ENCODE results near the gene FN3K. TPM values are rescaled to one million over a fixed set of nuclear protein-coding genes. Genes with fewer than 3 reads are reported as not detected.

The FN3K gene
- total and polyA plus RNA-seq, 2 of the 4 experiments (the other 2 are of a cell fraction): 0.90 to 2.9 TPM

- Histone ChIP-seq H3K27ac (ENCODE audit: insufficient read depth, low read length) (no peak overlapping the region), H2BK15ac (ENCODE audit: low read depth, low read length) (no peak overlapping the region), H2AK5ac (ENCODE audit: low read depth, low read length) (no peak overlapping the region), H3K18ac (ENCODE audit: low read depth, low read length) (no peak overlapping the region), H2BK5ac (ENCODE audit: low read depth, low read length, poor library complexity, severe bottlenecking) (no peak overlapping the region), H2BK20ac (ENCODE audit: low read depth, low read length) (no peak overlapping the region), H3K23ac (ENCODE audit: low read depth, low read length) (no peak overlapping the region), H2BK120ac (ENCODE audit: low read depth, low read length) (no peak overlapping the region), H3K36me3 (ENCODE audit: control insufficient read depth, insufficient read depth, low read length) (peaks cover 8% of the 10 kb centered on the region), H4K20me1 (ENCODE audit: insufficient read depth, low read length) (peaks cover 7% of the 10 kb centered on the region), H2AFZ (replicated peaks; ENCODE audit: low read length, poor library complexity) (no peak overlapping the region), H3K9me1 (ENCODE audit: insufficient read depth, low read length) (no peaks in the 10 kb centered on the region), H3K4me3 (ENCODE audit: insufficient read depth, low read depth, low read length) (no peak overlapping the region), H3K4me2 (ENCODE audit: low read depth, low read length) (no peak overlapping the region), H3K4me1 (ENCODE audit: control insufficient read depth, insufficient read depth, low read length) (no peaks in the 10 kb centered on the region), H3K14ac (replicated peaks; ENCODE audit: low read depth, low read length) (no peak overlapping the region), H4K5ac (ENCODE audit: low read depth, low read length) (no peak overlapping the region), H3K27me3 (ENCODE audit: control insufficient read depth, insufficient read depth, low read length) (no peaks in the 10 kb centered on the region), H3K4ac (ENCODE audit: low read depth, low read length) (no peak overlapping the region), H3K56ac (ENCODE audit: extremely low read depth, insufficient read depth, low read length) (no peak overlapping the region), H3K9ac (ENCODE audit: low read depth, low read length) (no peak overlapping the region), H3K9me3 (ENCODE audit: control insufficient read depth, insufficient read depth, low read length) (no peaks in the 10 kb centered on the region), H4K8ac (ENCODE audit: low read depth in 2 of 2, low read length in 2 of 2) (no peak overlapping the region), H4K91ac (ENCODE audit: insufficient read depth, low read depth, low read length) (no peak overlapping the region), H2AK9ac (replicated peaks; ENCODE audit: low read depth, low read length, poor library complexity) (no peak overlapping the region), H3K79me1 (ENCODE audit: low read depth in 1 of 2, low read length in 2 of 2) (peaks cover 11 to 58% of the 10 kb centered on the region in 2 experiments)
- WGBS, 2 experiments (ENCODE audit: extremely low coverage in 2 of 2, insufficient read length in 1 of 2): 92% methylated on average over 2 of the region's 9 CpGs; no CpG with 5 or more reads in 1 of the 2 experiments
- ATAC-seq (ENCODE audit: low read depth): no peak
- dilution Hi-C loops (cut with HindIII; ENCODE audit: low sequenced_read_pairs, unreplicated experiment): no loop called here
- in situ Hi-C loops (cut with MboI; ENCODE audit: low sequenced_read_pairs): no loop called here
- intact Hi-C loops (cut with micrococcal nuclease): no loop called here
- POLR2A ChIA-PET (ENCODE audit: unreplicated experiment): no interaction called here
- no TSS peak for BruUV-seq (replicated peaks)
- CTCF ChIA-PET: no interaction called here
- no peak for DNase-seq
- TF ChIP-seq SMC3 (IDR thresholded peaks at IDR 0.05; ENCODE audit: low read depth, low read length) (no peak), MXI1 (IDR thresholded peaks at IDR 0.05; ENCODE audit: borderline replicate concordance, low read depth, low read length) (no peak), CHD1 (IDR thresholded peaks at IDR 0.05; ENCODE audit: low read depth, low read length) (no peak), CEBPB (IDR thresholded peaks at IDR 0.05; ENCODE audit: low read depth, low read length) (no peak), USF2 (IDR thresholded peaks at IDR 0.05; ENCODE audit: low read depth, low read length) (no peak), RFX5 (IDR thresholded peaks at IDR 0.05; ENCODE audit: low read depth, low read length) (no peak), MAZ (IDR thresholded peaks at IDR 0.05; ENCODE audit: borderline replicate concordance, low read depth, low read length) (no peak), BHLHE40 (IDR thresholded peaks at IDR 0.05; ENCODE audit: low read depth, low read length) (no peak), RAD21 (IDR thresholded peaks at IDR 0.05; ENCODE audit: low read length) (no peak), POLR2A (IDR thresholded peaks at IDR 0.05; ENCODE audit: low read depth, low read length) (no peak)
- TF ChIP-seq, protein P1, sequence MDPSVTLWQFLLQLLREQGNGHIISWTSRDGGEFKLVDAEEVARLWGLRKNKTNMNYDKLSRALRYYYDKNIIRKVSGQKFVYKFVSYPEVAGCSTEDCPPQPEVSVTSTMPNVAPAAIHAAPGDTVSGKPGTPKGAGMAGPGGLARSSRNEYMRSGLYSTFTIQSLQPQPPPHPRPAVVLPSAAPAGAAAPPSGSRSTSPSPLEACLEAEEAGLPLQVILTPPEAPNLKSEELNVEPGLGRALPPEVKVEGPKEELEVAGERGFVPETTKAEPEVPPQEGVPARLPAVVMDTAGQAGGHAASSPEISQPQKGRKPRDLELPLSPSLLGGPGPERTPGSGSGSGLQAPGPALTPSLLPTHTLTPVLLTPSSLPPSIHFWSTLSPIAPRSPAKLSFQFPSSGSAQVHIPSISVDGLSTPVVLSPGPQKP (IDR thresholded peaks at IDR 0.05; ENCODE audit: borderline replicate concordance, low read depth, low read length): no peak
- TF ChIP-seq, protein P2, sequence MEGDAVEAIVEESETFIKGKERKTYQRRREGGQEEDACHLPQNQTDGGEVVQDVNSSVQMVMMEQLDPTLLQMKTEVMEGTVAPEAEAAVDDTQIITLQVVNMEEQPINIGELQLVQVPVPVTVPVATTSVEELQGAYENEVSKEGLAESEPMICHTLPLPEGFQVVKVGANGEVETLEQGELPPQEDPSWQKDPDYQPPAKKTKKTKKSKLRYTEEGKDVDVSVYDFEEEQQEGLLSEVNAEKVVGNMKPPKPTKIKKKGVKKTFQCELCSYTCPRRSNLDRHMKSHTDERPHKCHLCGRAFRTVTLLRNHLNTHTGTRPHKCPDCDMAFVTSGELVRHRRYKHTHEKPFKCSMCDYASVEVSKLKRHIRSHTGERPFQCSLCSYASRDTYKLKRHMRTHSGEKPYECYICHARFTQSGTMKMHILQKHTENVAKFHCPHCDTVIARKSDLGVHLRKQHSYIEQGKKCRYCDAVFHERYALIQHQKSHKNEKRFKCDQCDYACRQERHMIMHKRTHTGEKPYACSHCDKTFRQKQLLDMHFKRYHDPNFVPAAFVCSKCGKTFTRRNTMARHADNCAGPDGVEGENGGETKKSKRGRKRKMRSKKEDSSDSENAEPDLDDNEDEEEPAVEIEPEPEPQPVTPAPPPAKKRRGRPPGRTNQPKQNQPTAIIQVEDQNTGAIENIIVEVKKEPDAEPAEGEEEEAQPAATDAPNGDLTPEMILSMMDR (conservative IDR thresholded peaks at IDR 0.05; ENCODE audit: low read depth, low read length): no peak
These were observed 61.6 kb downstream of the FN3K start for GRCh38 chr17:82797061-82797460.
